Endodermal cell (in vitro differentiated cells): ENCODE data around the gene CEP126. TPM values are rescaled to one million over a fixed set of nuclear protein-coding genes. Genes with fewer than 3 reads are reported as not detected.

Source experiments
- DNase-seq: peaks from one replicate; pipeline ENCODE4 v3.0.0-alpha.2; 2017
- H3K27ac ChIP-seq: 2 replicates; pipeline ENCODE4 v1.5.1; 2013; ENCODE audit warnings: mild to moderate bottlenecking, low read depth, low read length, moderate library complexity
- H3K27me3 ChIP-seq: 2 replicates; pipeline ENCODE4 v1.6.1; 2013; ENCODE audit warnings: mild to moderate bottlenecking, low read length, moderate library complexity; ENCODE audit not compliant: insufficient read depth, control insufficient read depth, poor library complexity, severe bottlenecking
- H3K36me3 ChIP-seq: 2 replicates; pipeline ENCODE4 v1.7.0; 2013; ENCODE audit warnings: mild to moderate bottlenecking, low read length, moderate library complexity; ENCODE audit not compliant: control insufficient read depth, insufficient read depth
- H3K4me1 ChIP-seq: one replicate; pipeline ENCODE4 v1.7.0; 2013; ENCODE audit warnings: low read length; ENCODE audit not compliant: control insufficient read depth, insufficient read depth
- H3K4me3 ChIP-seq: 2 replicates; pipeline ENCODE4 v1.5.1; 2013; ENCODE audit warnings: mild to moderate bottlenecking, low read length, moderate library complexity
- H3K9ac ChIP-seq: 2 replicates; pipeline ENCODE4 v1.6.1; 2013; ENCODE audit warnings: mild to moderate bottlenecking, low read length, moderate library complexity; ENCODE audit not compliant: poor library complexity, severe bottlenecking; ENCODE audit errors: extremely low read depth
- H3K9me3 ChIP-seq: 2 replicates; pipeline ENCODE4 v1.6.1; 2013; ENCODE audit warnings: mild to moderate bottlenecking, low read length, moderate library complexity; ENCODE audit not compliant: control insufficient read depth
- H3K27ac Mint-ChIP-seq: 2 replicates; pipeline ENCODE4 v1.8.0; 2020; ENCODE audit warnings: mixed read lengths
- H3K27me3 Mint-ChIP-seq: 2 replicates; pipeline ENCODE4 v1.8.0; 2021; ENCODE audit warnings: mild to moderate bottlenecking, mixed read lengths; ENCODE audit not compliant: insufficient read depth
- H3K36me3 Mint-ChIP-seq: 2 replicates; pipeline ENCODE4 v1.8.0; 2020; ENCODE audit warnings: low read depth, mixed read lengths
- H3K4me1 Mint-ChIP-seq: 2 replicates; pipeline ENCODE4 v1.8.0; 2020; ENCODE audit warnings: mixed read lengths
- H3K4me3 Mint-ChIP-seq: 2 replicates; pipeline ENCODE4 v1.8.0; 2020; ENCODE audit warnings: mild to moderate bottlenecking, moderate library complexity, mixed read lengths
- H3K9me3 Mint-ChIP-seq: 2 replicates; pipeline ENCODE4 v1.8.0; 2020; ENCODE audit warnings: mild to moderate bottlenecking, mixed read lengths
- WGBS, 2 experiments: methylation state at CpG; one replicate each; pipeline versions ENCODE4 v1.1.5 to v1.1.7; 2013; ENCODE audit warnings: missing lambda C conversion rate in 2 of 2, mixed read lengths in 1 of 2; ENCODE audit not compliant: insufficient coverage in 1 of 2, insufficient read length in 1 of 2; 5-methylcytosine and 5-hydroxymethylcytosine counted together
- total RNA-seq, 2 donors: library from RNA; stranded (reverse); fragmentation: NEBNext Ultra II Directional in 1 of 2; extraction: Animal tissue kit (Norgen Biotek cat#: 25700) in 1 of 2; gene quantifications; 2 replicates in 1 of 2; 3 replicates in 1 of 2; pipeline ENCODE4 v1.2.1, GENCODE V29; 2021
- TF ChIP-seq, protein P1 (sequence below): fragments of 200-600 bp; sonication (generic); conservative IDR thresholded peaks from 2 replicates; pipeline ENCODE4 v1.5.0; 2021; ENCODE audit warnings: antibody characterized with exemption, mild to moderate bottlenecking

CEP126 gene
- total RNA-seq, 2 donors from 2014 or later: 1.9 to 3.2 TPM

DNA sequence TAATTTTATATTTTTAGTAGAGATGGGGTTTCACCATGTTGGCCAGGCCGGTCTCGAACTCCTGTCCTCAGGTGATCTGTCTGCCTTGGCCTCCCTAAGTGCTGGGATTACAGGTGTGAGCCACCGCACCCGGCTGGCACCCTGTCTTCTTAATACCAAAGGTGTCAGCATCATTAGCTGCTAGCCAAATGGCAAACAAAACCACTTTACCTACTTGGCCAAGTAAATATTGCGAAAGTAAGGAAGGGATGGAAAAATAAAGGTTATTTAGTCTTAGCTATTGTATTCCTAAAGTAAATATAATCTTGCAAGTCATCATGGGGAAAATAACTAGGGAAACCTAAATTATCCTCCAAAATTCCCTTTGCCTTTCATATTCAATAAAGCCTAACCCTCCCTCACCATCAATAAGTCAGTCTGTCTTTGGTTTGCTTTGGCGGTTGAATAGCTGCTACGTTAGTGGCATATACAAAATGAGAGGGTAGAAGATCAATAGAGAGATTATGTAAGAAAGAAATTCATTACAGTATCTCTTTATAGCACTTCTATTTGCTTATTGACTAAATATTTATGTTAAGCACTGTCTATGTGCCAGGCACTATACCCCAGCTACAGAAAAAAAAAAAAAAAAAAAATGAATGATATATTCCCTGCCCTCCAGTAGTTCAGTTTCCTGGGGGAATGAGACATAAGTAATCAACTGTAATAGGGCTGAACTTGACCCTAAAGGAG is 92.2 kb downstream of the CEP126 start:
- H3K27me3 Mint-ChIP-seq: no peaks in the 10 kb centered on the region
- H3K36me3 Mint-ChIP-seq: no peaks in the 10 kb centered on the region
- DNase-seq: no peak
- Histone ChIP-seq H3K9ac (no peak overlapping the region), H3K36me3 (no peaks in the 10 kb centered on the region), H3K9me3 (no peaks in the 10 kb centered on the region), H3K4me1 (peaks cover 3% of the 10 kb centered on the region), H3K27ac (no peak overlapping the region), H3K4me3 (no peak overlapping the region), H3K27me3 (no peaks in the 10 kb centered on the region)
- H3K4me3 Mint-ChIP-seq: no peak overlapping the region
- TF ChIP-seq, protein P1, sequence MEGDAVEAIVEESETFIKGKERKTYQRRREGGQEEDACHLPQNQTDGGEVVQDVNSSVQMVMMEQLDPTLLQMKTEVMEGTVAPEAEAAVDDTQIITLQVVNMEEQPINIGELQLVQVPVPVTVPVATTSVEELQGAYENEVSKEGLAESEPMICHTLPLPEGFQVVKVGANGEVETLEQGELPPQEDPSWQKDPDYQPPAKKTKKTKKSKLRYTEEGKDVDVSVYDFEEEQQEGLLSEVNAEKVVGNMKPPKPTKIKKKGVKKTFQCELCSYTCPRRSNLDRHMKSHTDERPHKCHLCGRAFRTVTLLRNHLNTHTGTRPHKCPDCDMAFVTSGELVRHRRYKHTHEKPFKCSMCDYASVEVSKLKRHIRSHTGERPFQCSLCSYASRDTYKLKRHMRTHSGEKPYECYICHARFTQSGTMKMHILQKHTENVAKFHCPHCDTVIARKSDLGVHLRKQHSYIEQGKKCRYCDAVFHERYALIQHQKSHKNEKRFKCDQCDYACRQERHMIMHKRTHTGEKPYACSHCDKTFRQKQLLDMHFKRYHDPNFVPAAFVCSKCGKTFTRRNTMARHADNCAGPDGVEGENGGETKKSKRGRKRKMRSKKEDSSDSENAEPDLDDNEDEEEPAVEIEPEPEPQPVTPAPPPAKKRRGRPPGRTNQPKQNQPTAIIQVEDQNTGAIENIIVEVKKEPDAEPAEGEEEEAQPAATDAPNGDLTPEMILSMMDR: no peak
- no peak overlapping the region for H3K27ac Mint-ChIP-seq
- no peaks in the 10 kb centered on the region for H3K9me3 Mint-ChIP-seq
- peaks cover 11% of the 10 kb centered on the region for H3K4me1 Mint-ChIP-seq
- WGBS, 2 experiments: 94 to 100% methylated on average over 2 to 5 of the region's 7 CpGs

DNA sequence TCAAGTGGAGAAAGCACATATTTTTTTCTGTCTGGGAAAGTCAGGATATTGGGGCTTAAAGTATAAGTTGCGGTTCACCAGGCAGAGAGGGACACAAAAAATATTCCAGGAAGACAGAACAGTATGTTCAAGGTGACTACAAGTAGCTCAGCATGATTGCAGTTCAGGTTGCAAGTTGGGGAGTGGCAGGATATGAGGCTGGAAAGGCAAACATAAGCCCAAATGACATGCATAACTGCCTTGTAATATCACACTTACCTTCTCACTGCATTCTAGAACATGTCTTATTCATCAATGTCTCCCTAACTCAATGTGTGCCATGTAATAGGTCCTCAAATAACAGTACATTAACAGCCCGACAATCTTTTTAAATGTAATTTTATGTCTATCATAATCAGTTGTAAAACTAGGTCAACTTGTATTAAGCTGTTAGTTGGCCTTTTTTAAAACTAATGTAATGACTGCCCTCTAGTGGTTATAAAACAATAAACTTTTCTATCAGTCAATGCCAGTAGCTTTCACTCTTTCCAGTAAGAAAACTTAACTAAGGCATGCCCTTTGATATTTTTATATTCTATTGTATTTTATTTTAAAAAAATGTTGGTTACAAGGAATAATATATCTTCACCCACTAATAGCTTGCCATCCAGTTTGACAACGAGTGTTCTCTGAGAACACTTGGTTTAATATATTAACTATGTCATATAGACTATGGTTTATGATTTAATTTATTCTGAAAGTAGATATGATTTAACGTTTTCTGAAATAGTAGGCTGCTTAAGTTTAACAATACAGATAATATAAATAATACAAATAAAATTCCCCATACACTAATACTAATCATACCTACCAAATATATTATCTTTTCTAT is 93.0 kb downstream of the CEP126 start:
- H3K4me3 Mint-ChIP-seq: no peak overlapping the region
- H3K4me1 Mint-ChIP-seq: peaks cover 16% of the 10 kb centered on the region
- no peaks in the 10 kb centered on the region for H3K27me3 ChIP-seq
- WGBS, 2 experiments: 56 to 100% methylated on average over 1 to 2 of the region's 4 CpGs
- no peaks in the 10 kb centered on the region for H3K27me3 Mint-ChIP-seq
- no peak overlapping the region for H3K27ac ChIP-seq
- H3K9ac ChIP-seq: no peak overlapping the region
- H3K4me1 ChIP-seq: peaks cover 8% of the 10 kb centered on the region
- no peak overlapping the region for H3K4me3 ChIP-seq
- TF ChIP-seq, protein P1: peak; percentile 78
- H3K36me3 ChIP-seq: no peaks in the 10 kb centered on the region
- H3K9me3 Mint-ChIP-seq: no peaks in the 10 kb centered on the region
- H3K9me3 ChIP-seq: no peaks in the 10 kb centered on the region
- peak; percentile 51 for DNase-seq
- H3K36me3 Mint-ChIP-seq: no peaks in the 10 kb centered on the region
- H3K27ac Mint-ChIP-seq: no peak overlapping the region

DNA sequence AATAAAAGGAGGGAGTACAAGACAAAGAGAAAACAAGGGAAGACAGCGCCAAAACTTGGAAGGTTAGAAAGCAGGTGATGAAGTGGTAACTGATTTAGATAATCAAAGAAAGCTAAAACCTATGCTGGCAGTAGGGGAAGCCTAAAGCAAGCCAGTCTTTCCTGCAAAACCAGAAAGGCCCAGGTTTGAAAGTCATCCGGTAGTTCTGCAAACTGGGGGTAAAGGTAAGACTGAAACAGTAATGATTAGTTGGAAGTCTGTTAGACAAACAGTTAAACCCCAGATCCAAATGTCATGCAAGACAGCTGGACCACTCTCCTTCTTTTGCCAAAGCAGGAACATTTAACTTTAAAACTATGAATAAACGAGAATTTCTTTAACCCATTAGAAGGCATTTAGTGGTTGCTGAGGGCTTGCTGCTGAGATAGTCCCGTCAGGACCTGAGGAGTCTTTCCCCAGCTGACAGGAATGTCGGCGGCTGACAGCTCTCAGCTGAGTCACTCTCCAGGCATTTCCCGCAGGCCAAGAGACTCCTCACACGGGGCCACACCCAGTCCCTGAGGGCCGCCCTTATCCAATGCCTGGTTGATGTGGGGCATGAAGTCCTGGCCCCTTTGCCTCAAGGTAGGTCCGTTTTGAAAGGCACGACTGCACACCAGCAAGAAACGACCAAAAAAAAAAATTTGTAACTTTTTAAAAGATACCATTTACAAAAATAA is 96.1 kb downstream of the CEP126 start:
- H3K27ac ChIP-seq: no peak overlapping the region
- peak; percentile 94 for DNase-seq
- H3K4me3 ChIP-seq: no peak overlapping the region
- Mint-ChIP-seq H3K4me3 (no peak overlapping the region), H3K27me3 (no peaks in the 10 kb centered on the region), H3K9me3 (no peaks in the 10 kb centered on the region), H3K4me1 (peaks cover 19% of the 10 kb centered on the region), H3K27ac (peak overlapping the region; percentile 39), H3K36me3 (no peaks in the 10 kb centered on the region)
- no peaks in the 10 kb centered on the region for H3K36me3 ChIP-seq
- H3K27me3 ChIP-seq: no peaks in the 10 kb centered on the region
- peaks cover 15% of the 10 kb centered on the region for H3K4me1 ChIP-seq
- no peak overlapping the region for H3K9ac ChIP-seq
- TF ChIP-seq, protein P1: no peak
- 22 to 40% methylated on average over 5 to 12 of the region's 12 CpGs for WGBS, 2 experiments
- no peaks in the 10 kb centered on the region for H3K9me3 ChIP-seq
